Measurements from ENCODE around the gene ATP9A. TPM values are rescaled to one million over a fixed set of nuclear protein-coding genes. Genes with fewer than 3 reads are reported as not detected.

Gene ATP9A
- total RNA-seq, 1 donor from 2014 or later, result 35.8 TPM

GRCh38 chr20:51804754-51805153 lies 36.6 kb upstream of the ATP9A start:
- DNase-seq (ENCODE audit: extremely low spot score in 2 of 2), result no peak
- no peaks in the 10 kb centered on the region for H3K36me3 ChIP-seq
- H3K4me1 ChIP-seq, result peaks cover 25% of the 10 kb centered on the region
- intact Hi-C loops (cut with DNase I), result no loop called here
- H3K27ac ChIP-seq, result no peak overlapping the region
- H3K27me3 ChIP-seq, result peaks cover 11% of the 10 kb centered on the region
- no peaks in the 10 kb centered on the region for H3K9me3 ChIP-seq
- no peak overlapping the region for H3K4me3 ChIP-seq
- TF ChIP-seq CTCF (IDR thresholded peaks at IDR 0.05) (no peak), POLR2A (IDR thresholded peaks at IDR 0.05) (no peak), POLR2AphosphoS5 (IDR thresholded peaks at IDR 0.05; ENCODE audit: insufficient read depth in 1 of 2, low read depth in 1 of 2) (no peak)

GRCh38 chr20:51803148-51803854 lies 35.1 kb upstream of the ATP9A start:
- peaks cover 25% of the 10 kb centered on the region for H3K4me1 ChIP-seq
- no peak overlapping the region for H3K27ac ChIP-seq
- H3K9me3 ChIP-seq, result no peaks in the 10 kb centered on the region
- H3K36me3 ChIP-seq, result no peaks in the 10 kb centered on the region
- peaks cover 11% of the 10 kb centered on the region for H3K27me3 ChIP-seq
- no peak overlapping the region for H3K4me3 ChIP-seq
- intact Hi-C loops (cut with DNase I), result no loop called here
- TF ChIP-seq POLR2AphosphoS5 (IDR thresholded peaks at IDR 0.05; ENCODE audit: insufficient read depth in 1 of 2, low read depth in 1 of 2) (no peak), CTCF (IDR thresholded peaks at IDR 0.05) (no peak), POLR2A (IDR thresholded peaks at IDR 0.05) (no peak)
- DNase-seq (ENCODE audit: extremely low spot score in 2 of 2), result no peak

- H3K27ac ChIP-seq, result no peak within 1 kb of the TSS
- H3K4me3 ChIP-seq, result peak within 1 kb of the TSS; percentile 13 to 26
- no peaks in the 10 kb centered on the region for H3K9me3 ChIP-seq
- H3K36me3 ChIP-seq, result no peaks in the 10 kb centered on the region
- H3K27me3 ChIP-seq, result peaks cover 11% of the 10 kb centered on the region
- no peak for DNase-seq (ENCODE audit: extremely low spot score in 2 of 2)
- TF ChIP-seq CTCF (IDR thresholded peaks at IDR 0.05), result no peak
- no peak for TF ChIP-seq POLR2AphosphoS5 (IDR thresholded peaks at IDR 0.05; ENCODE audit: insufficient read depth in 1 of 2, low read depth in 1 of 2)
- TF ChIP-seq POLR2A (IDR thresholded peaks at IDR 0.05), result no peak
- H3K4me1 ChIP-seq, result peaks cover 25% of the 10 kb centered on the region
- intact Hi-C loops (cut with DNase I), result no loop called here
Measured at GRCh38 chr20:51802170-51802751, 34.1 kb upstream of the ATP9A start, which contains the start of gene SALL4. TSS of gene SALL4 (minus strand) at chr20:51802521. CDS start at chr20:51802408, 113 bp downstream.

GRCh38 chr20:51801823-51802123 lies 33.6 kb upstream of the ATP9A start:
- Histone ChIP-seq H3K27ac (no peak overlapping the region), H3K4me3 (peak overlapping the region in 1 of 2 donors; percentile 26), H3K4me1 (peaks cover 25% of the 10 kb centered on the region), H3K36me3 (no peaks in the 10 kb centered on the region), H3K27me3 (peaks cover 11% of the 10 kb centered on the region), H3K9me3 (no peaks in the 10 kb centered on the region)
- TF ChIP-seq CTCF (IDR thresholded peaks at IDR 0.05) (no peak), POLR2AphosphoS5 (IDR thresholded peaks at IDR 0.05; ENCODE audit: insufficient read depth in 1 of 2, low read depth in 1 of 2) (no peak), POLR2A (IDR thresholded peaks at IDR 0.05) (no peak)
- intact Hi-C loops (cut with DNase I), result no loop called here
- DNase-seq (ENCODE audit: extremely low spot score in 2 of 2), result no peak
